A549 (cell line): ENCODE measurements around the gene ITIH5. TPM values are rescaled to one million over a fixed set of nuclear protein-coding genes. Genes with fewer than 3 reads are reported as not detected.
A peak's percentile ranks its signal among the peaks of the same experiment; 100 is the strongest.
"Not testable (repeated sequence)": the region's sequence is repeated elsewhere in the genome, so short reads cannot be mapped to it uniquely, and the experiment has no call there.

Experiments
- ATAC-seq, 2 experiments: fragments of 200-7000 bp in 1 of 2; fragments of >200 bp in 1 of 2; cut with Nextera tagmentation in 1 of 2; cut with Tn5 transposase in 1 of 2; 3 replicates each; pipeline versions ENCODE4 v1.8.0 to v1.9.1; 2018 to 2020; ENCODE audit warnings: mild to moderate bottlenecking in 1 of 2, moderate library complexity in 1 of 2
- CTCF ChIA-PET: fragments of 300-600 bp; sonication (Branson Sonifier 250); formaldehyde crosslinking; extraction: SDS; loops from one replicate; lab custom pipeline; 2021; ENCODE audit warnings: antibody characterized with exemption, inconsistent platforms; lab: Yijun Ruan, JAX
- POLR2A ChIA-PET: fragments of 350-600 bp; formaldehyde crosslinking; extraction: SDS; loops from one replicate; lab custom pipeline; 2021; ENCODE audit warnings: antibody characterized with exemption, inconsistent platforms; lab: Yijun Ruan, JAX
- DNase-seq, 2 experiments: peaks; one replicate each; pipeline versions ENCODE4 v3.0.0 to v3.0.0-alpha.2; 2011 to 2016; ENCODE audit warnings: low read depth in 1 of 2, low spot score in 1 of 2
- FAIRE-seq: peaks from 2 replicates; lab custom pipeline; 2011; peaks lifted over from hg19 to GRCh38; lab: Jason Lieb, UNC
- H3K27ac ChIP-seq, 2 experiments: fragments of >200 bp; sonication (Bioruptor Twin); formaldehyde crosslinking; 3 replicates each; pipeline ENCODE4 v1.5.1; 2016 to 2017
- H3K4me1 ChIP-seq: fragments of >200 bp; sonication (Bioruptor Twin); formaldehyde crosslinking; 3 replicates; pipeline ENCODE4 v1.6.1; 2016
- H3K4me2 ChIP-seq: fragments of >200 bp; sonication (Bioruptor Twin); formaldehyde crosslinking; 3 replicates; pipeline ENCODE4 v1.6.1; 2016
- H3K4me3 ChIP-seq: fragments of >200 bp; sonication (Bioruptor Twin); formaldehyde crosslinking; 3 replicates; pipeline ENCODE4 v1.5.1; 2016
- H3K9me3 ChIP-seq: fragments of >200 bp; sonication (Bioruptor Twin); formaldehyde crosslinking; 3 replicates; pipeline ENCODE4 v1.6.1; 2016
- BHLHE40 ChIP-seq: IDR thresholded peaks from 2 replicates; pipeline ENCODE4 v1.6.1; 2012; ENCODE audit warnings: low read depth, low read length, inconsistent platforms
- EHF ChIP-seq: fragments of 250-450 bp; sonication (Bioruptor Pico); IDR thresholded peaks from 2 replicates; pipeline ENCODE4 v1.5.0; 2020; ENCODE audit warnings: mild to moderate bottlenecking
- ESRRA ChIP-seq: fragments of 150-350 bp; IDR thresholded peaks from 2 replicates; pipeline ENCODE4 v1.6.1; 2014; ENCODE audit warnings: mild to moderate bottlenecking, low read length, borderline replicate concordance
- FOSB ChIP-seq: fragments of 250-450 bp; sonication (Bioruptor Pico); IDR thresholded peaks from 2 replicates; pipeline ENCODE4 v1.5.0; 2020; ENCODE audit warnings: mild to moderate bottlenecking, moderate library complexity
- HOXB13 ChIP-seq: fragments of 250-450 bp; sonication (Bioruptor Pico); IDR thresholded peaks from 2 replicates; pipeline ENCODE4 v1.5.0; 2020; ENCODE audit warnings: low read depth, mild to moderate bottlenecking, moderate library complexity
- JUNB ChIP-seq: fragments of >200 bp; sonication (Bioruptor Twin); formaldehyde crosslinking; IDR thresholded peaks from 2 replicates; pipeline ENCODE4 v1.6.1; 2016
- KDM5A ChIP-seq: fragments of 200-600 bp; sonication (generic); IDR thresholded peaks from 2 replicates; pipeline ENCODE4 v1.6.1; 2016; ENCODE audit warnings: antibody characterized with exemption, mild to moderate bottlenecking
- NPAS2 ChIP-seq: fragments of 250-450 bp; sonication (Bioruptor Pico); IDR thresholded peaks from 2 replicates; pipeline ENCODE4 v1.8.0; 2022; ENCODE audit warnings: mild to moderate bottlenecking, moderate library complexity, borderline replicate concordance
- RNF2 ChIP-seq: fragments of 200-600 bp; sonication (generic); IDR thresholded peaks from 2 replicates; pipeline ENCODE4 v1.6.1; 2016; ENCODE audit warnings: low read depth, mild to moderate bottlenecking, antibody characterized with exemption, moderate library complexity, borderline replicate concordance
- SREBF2 ChIP-seq: fragments of 450-650 bp; IDR thresholded peaks from 2 replicates; pipeline ENCODE4 v1.6.1; 2014; ENCODE audit warnings: mild to moderate bottlenecking, moderate library complexity
- ZFP36 ChIP-seq: fragments of 450-650 bp; IDR thresholded peaks from 2 replicates; pipeline ENCODE4 v1.6.1; 2014; ENCODE audit warnings: borderline replicate concordance; ENCODE audit not compliant: partially characterized antibody
- ZNF302 ChIP-seq: fragments of 250-450 bp; sonication (Bioruptor Pico); IDR thresholded peaks from 2 replicates; pipeline ENCODE4 v1.9.0; 2021; ENCODE audit warnings: inconsistent platforms, mild to moderate bottlenecking, moderate library complexity
- WGBS: methylation state at CpG from one replicate; pipeline ENCODE4 v1.1.6; 2017; ENCODE audit errors: missing lambda C conversion rate; 5-methylcytosine and 5-hydroxymethylcytosine counted together
- polyA plus RNA-seq, 4 experiments: library from polyadenylated mRNA; depleted of rRNA in 3 of 4; stranded (reverse); fragments of >200 nt; fragmentation: RNase III in 1 of 4; extraction: RNeasy Plus Mini Kit Qiagen cat#74134 plus additional on column Dnase treatment in 1 of 4; gene quantifications; 2 replicates in 3 of 4; 3 replicates in 1 of 4; pipeline ENCODE4 v1.2.3, GENCODE V29; 2011 to 2017
- TF ChIP-seq, protein P1 (sequence below): fragments of 450-650 bp; IDR thresholded peaks from 2 replicates; pipeline ENCODE4 v1.6.1; 2014; ENCODE audit warnings: antibody characterized with exemption
- TF ChIP-seq, protein P2 (sequence below): IDR thresholded peaks from 2 replicates; pipeline ENCODE4 v1.6.1; 2012
- TF ChIP-seq, protein P3 (sequence below): fragments of 200-600 bp; sonication (generic); IDR thresholded peaks from 2 replicates; pipeline ENCODE4 v1.6.1; 2016; ENCODE audit warnings: antibody characterized with exemption, mild to moderate bottlenecking, moderate library complexity
- TF ChIP-seq, protein P4 (sequence below): IDR thresholded peaks from 2 replicates; pipeline ENCODE4 v1.6.1; 2012

ITIH5 gene
- polyA plus RNA-seq, 2 of the 4 experiments (the other 2 are of a cell fraction), result 0.03 to 0.05 TPM

DNA sequence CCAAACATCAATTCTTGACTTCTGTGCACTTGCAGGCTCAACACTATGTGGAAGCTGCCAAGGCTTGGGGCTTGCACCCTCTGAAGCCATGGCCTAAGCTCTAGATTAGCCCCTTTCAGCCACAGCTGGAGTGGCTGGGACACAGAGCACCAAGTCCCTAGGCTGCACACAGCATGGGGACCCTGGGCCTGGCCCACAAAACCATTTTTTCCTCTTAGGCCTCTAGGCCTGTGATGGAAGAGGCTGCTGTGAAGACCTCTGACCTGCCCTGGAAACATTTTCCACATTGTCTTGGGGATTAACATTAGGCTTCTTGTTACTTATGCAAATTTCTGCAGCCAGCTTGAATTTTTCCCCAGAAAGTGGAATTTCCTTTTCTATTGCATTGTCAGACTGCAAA, 25.6 kb upstream of the ITIH5 start:
- H3K4me2 ChIP-seq, H3K4me3 ChIP-seq, POLR2A ChIA-PET, H3K4me1 ChIP-seq, DNase-seq, ATAC-seq, H3K27ac ChIP-seq, FAIRE-seq: not testable (repeated sequence)
- peak; percentile 87 for TF ChIP-seq ZFP36
- CTCF ChIA-PET, result interaction anchor here (1.0 kb wide), 1 partner anchor 167 kb away, joined by 3 read pairs; no protein-coding TSS in a partner anchor
- peaks cover 18% of the 10 kb centered on the region for H3K9me3 ChIP-seq

DNA sequence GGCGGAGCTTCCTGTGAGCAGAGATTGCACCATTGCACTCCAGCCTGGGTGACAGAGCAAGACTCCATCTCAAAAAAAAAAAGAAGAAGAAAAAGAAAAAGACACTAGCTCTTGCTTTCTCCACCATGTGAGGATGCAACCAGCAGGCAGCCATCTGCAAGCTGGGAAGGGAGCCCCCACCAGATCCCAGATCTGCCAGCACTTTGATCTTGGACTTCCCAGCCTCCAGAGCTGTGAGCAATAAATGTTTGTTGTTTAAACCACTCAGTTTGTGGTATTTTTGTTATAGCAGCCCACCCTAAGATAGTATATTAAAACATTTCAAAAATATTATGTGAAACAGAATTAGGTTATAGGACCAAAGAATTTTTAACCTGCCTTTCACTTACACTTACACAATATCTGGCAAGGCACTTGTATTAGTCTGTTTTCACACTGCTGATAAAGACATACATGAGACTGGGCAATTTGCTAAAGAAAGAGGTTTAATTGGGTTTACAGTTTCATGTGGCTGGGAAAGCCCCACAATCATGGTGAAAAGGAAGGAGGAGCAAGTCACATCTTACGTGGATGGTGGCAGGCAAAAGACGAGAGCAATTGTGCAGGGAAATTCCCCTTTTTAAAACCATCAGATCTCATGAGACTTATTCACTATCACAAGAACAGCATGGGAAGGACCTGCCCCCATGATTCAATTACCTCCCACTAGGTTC, 24.3 kb upstream of the ITIH5 start:
- 20% methylated on average over 3 of the region's 3 CpGs for WGBS
- H3K27ac ChIP-seq, ATAC-seq, H3K4me3 ChIP-seq, H3K4me1 ChIP-seq, FAIRE-seq, DNase-seq, H3K4me2 ChIP-seq, POLR2A ChIA-PET: not testable (repeated sequence)
- peaks cover 18% of the 10 kb centered on the region for H3K9me3 ChIP-seq
- CTCF ChIA-PET, result interaction anchor here (0.7 to 0.8 kb wide), 2 partner anchors 10 to 165 kb away, joined by 3 read pairs; no protein-coding TSS in a partner anchor

DNA sequence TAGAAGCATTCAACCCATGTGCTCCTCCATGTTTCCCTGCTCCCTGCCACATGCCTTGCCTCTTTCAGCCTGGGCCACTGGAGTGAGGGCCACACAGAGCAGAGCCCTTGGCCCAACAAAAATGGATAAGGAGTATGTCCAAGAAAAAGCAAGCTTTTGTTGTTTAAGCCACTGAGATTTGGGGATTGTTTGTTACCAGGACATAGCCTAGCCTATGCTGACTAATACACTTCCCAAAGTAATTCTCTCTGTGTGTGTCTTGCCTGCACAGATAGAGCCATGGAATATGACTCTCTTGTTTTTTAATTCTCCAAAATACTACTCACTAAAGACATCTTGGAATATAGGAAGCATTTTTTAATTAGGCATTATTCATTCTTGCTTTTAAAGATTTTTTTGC, 22.8 kb upstream of the ITIH5 start:
- POLR2A ChIA-PET, result no interaction called here
- FAIRE-seq, result no peak
- no peak overlapping the region for H3K4me2 ChIP-seq
- peaks cover 21% of the 10 kb centered on the region for H3K9me3 ChIP-seq
- CTCF ChIA-PET, result interaction anchor here (3.9 to 6.9 kb wide), 2 partner anchors 9 to 167 kb away, joined by 37 to 106 read pairs; no protein-coding TSS in a partner anchor
- TF ChIP-seq JUNB (no peak), RNF2 (no peak), BHLHE40 (no peak), ZNF302 (CRISPR knock-in tag) (no peak), KDM5A (no peak), ESRRA (no peak), SREBF2 (no peak), HOXB13 (CRISPR knock-in tag) (no peak), EHF (CRISPR knock-in tag) (no peak), FOSB (CRISPR knock-in tag) (no peak), NPAS2 (no peak)
- TF ChIP-seq, protein P1, sequence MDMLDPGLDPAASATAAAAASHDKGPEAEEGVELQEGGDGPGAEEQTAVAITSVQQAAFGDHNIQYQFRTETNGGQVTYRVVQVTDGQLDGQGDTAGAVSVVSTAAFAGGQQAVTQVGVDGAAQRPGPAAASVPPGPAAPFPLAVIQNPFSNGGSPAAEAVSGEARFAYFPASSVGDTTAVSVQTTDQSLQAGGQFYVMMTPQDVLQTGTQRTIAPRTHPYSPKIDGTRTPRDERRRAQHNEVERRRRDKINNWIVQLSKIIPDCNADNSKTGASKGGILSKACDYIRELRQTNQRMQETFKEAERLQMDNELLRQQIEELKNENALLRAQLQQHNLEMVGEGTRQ, result no peak
- TF ChIP-seq, protein P2, sequence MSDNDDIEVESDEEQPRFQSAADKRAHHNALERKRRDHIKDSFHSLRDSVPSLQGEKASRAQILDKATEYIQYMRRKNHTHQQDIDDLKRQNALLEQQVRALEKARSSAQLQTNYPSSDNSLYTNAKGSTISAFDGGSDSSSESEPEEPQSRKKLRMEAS, result no peak
- TF ChIP-seq, protein P3, sequence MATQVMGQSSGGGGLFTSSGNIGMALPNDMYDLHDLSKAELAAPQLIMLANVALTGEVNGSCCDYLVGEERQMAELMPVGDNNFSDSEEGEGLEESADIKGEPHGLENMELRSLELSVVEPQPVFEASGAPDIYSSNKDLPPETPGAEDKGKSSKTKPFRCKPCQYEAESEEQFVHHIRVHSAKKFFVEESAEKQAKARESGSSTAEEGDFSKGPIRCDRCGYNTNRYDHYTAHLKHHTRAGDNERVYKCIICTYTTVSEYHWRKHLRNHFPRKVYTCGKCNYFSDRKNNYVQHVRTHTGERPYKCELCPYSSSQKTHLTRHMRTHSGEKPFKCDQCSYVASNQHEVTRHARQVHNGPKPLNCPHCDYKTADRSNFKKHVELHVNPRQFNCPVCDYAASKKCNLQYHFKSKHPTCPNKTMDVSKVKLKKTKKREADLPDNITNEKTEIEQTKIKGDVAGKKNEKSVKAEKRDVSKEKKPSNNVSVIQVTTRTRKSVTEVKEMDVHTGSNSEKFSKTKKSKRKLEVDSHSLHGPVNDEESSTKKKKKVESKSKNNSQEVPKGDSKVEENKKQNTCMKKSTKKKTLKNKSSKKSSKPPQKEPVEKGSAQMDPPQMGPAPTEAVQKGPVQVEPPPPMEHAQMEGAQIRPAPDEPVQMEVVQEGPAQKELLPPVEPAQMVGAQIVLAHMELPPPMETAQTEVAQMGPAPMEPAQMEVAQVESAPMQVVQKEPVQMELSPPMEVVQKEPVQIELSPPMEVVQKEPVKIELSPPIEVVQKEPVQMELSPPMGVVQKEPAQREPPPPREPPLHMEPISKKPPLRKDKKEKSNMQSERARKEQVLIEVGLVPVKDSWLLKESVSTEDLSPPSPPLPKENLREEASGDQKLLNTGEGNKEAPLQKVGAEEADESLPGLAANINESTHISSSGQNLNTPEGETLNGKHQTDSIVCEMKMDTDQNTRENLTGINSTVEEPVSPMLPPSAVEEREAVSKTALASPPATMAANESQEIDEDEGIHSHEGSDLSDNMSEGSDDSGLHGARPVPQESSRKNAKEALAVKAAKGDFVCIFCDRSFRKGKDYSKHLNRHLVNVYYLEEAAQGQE, result no peak
- TF ChIP-seq, protein P4, sequence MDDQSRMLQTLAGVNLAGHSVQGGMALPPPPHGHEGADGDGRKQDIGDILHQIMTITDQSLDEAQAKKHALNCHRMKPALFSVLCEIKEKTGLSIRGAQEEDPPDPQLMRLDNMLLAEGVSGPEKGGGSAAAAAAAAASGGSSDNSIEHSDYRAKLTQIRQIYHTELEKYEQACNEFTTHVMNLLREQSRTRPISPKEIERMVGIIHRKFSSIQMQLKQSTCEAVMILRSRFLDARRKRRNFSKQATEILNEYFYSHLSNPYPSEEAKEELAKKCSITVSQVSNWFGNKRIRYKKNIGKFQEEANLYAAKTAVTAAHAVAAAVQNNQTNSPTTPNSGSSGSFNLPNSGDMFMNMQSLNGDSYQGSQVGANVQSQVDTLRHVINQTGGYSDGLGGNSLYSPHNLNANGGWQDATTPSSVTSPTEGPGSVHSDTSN, result no peak
- TF ChIP-seq, all 56 proteins: peak for 0
- Histone ChIP-seq H3K27ac (no peak overlapping the region), H3K4me3 (no peak overlapping the region), H3K4me1 (0 out of 3 replicates have a peak, but pooled peaks cover 4% of the 10 kb centered on the region)
- DNase-seq (no peak), ATAC-seq (no peak)
